Stimulated activated CD4-positive, alpha-beta T cell treated with anti-CD3 and anti-CD28 coated beads, Interleukin-1b, Interleukin-23, amount 100 ng/mL, for 48 hours (primary cell): Measurements from ENCODE around the gene CBFB.

Source experiments
- DNase-seq: peaks from one replicate; pipeline ENCODE4 v3.0.0-alpha.2; 2020

Gene CBFB

GRCh38 chr16:67142342-67142741, 113.4 kb downstream of the CBFB start:
- DNase-seq, result no peak

DNA sequence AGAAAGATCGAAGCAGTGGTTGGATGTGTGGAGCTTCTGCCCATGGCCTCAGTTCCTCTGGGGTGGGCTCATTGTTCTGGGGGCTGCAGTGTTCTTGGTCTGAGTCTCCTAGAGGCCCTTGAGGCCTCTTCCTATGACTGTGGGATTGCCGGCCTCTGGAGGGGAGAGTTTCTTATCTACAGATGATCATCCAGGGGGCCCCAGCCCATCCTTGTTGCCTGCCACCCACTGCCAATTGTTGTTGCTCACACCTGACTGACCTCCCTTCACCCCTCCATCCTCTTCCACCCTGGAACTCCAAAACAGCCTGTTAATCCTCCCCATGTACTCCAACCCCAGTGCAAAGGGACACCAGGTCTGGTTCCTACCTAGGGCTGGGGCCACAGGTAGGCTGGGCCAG, 116.0 kb downstream of the CBFB start:
- DNase-seq, result no peak

DNA sequence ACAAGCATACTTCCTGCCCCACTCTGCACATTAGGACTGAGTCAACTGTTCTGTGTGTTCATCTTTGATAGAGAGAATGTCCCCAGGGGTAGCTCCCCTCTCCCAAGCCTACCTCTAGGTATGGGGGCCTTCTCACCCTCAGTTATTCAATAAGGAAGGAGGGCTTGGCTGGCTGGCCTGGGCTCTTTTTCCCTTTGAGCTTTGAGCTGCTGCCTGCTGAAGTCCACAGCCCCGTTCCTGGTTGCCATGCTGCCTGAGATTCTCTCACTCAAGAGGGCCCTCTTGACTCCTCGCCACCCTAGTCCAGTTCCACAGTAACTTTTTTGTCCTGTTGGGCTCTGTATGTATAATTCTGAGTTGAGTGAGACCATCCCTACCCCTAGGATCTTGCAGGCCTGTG, 116.8 kb downstream of the CBFB start:
- no peak for DNase-seq

DNA sequence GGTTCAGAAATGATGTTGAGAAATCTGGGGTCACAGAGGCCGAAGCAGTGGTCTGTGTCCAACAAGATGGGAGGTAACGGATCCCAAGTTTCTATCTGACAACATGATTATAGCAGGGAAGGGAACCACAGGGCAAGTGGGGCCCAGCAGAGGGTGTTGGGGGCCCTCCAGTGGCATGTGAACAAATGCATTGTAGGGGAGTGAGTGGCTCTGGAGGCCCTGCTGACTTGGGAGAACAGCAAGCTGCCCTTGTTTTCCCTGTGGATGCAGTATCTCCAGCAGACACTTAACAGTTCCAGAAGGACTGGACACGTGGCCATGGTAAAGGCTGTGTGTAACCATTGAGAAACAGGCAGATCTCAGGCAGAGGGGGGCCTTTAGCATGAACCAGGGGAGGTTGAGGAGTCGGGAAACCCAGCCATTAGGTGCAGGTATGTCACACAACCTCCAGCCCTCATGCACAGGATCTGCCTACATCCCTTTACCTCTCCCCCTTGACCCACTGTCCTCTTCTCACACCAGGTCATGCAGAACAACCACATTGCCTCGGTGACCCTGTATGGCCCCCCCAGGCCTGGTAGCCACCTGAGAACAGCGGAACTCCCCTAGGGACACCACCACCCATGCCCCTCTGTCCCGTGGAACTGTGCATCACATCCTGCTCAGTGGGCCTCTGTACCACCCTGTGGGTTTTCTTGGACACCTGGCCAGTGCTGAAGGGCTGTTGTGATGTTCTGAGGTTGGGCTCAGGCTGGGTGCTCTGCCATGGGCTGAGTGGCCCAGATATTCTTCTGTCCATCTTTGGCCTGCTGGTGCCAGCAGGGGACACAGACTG, 117.8 kb downstream of the CBFB start:
- DNase-seq, result no peak

- no peak for DNase-seq
Observed at GRCh38 chr16:67147437-67148140, 118.6 kb downstream of the CBFB start.

DNA sequence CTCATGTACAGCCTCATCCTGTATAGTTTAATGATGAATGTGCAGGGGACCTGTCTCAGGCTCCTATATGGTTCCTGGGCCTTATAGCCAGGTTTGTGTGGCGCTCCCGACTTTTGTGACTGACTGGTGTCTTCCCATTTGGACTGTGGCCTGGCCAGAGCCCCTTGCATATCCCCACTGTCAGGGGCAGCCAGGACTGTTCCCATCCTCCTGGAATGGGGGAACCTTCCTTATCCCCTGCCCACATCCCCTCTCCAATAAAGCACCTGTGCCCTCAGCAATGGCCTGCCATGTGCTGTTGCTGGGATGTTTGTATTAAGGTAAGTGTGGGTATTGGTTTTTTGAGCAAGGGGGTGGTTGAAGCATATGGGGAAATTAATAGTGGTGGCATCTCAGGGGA, 119.3 kb downstream of the CBFB start:
- no peak for DNase-seq

GRCh38 chr16:67148656-67149275, 119.8 kb downstream of the CBFB start:
- no peak for DNase-seq

GRCh38 chr16:67149276-67150046, 120.5 kb downstream of the CBFB start:
- DNase-seq, result no peak

DNA sequence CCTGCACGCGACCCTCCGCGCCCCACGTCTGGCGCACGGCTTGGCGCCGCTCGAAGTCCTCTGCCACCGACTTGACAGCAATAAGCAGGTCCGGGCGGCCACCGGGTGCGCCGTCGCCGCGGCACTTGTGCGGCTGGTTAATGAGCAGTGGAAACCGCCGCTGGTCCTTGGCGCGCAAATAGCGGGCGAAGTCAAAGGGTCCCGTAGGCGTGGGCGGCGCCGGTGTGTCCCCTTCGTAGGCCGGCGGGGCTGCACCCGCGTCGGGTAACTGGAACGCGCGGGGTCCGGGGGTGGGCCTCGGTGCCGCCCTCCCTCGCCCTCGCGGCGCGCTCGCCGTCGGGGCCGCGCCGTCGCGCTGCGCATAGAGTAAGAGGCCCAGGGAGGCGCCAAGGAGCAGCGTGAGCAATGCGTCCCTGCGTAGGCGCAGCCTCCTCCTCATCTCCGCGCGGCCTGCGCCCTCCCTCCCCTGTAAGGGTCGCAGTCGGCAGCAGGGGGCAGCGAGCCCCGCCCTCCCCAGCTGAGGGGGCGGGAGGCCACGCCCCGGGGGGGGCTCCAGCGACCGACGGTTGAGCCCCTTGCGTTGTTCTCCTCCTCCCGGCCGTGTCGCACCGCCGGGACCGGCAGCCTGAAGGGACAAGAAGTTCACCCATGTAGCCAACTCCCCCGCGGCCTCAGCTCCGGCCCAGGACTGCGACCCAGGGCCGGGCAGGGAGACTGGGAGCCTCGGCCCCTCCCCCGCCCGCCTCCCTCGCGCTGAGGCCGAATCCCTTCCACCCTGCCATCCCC, 121.3 kb downstream of the CBFB start:
- peak; percentile 50 for DNase-seq
